T-helper 2 cell treated with Interferon-gamma antibody and Interleukin-4, amounts not matched to agents 100 ng/mL and 5 ng/mL, for 36 hours (primary cell): ENCODE results near the gene ALG14. TPM values are rescaled to one million over a fixed set of nuclear protein-coding genes. Genes with fewer than 3 reads are reported as not detected.
"Not testable (repeated sequence)": the region's sequence is repeated elsewhere in the genome, so short reads cannot be mapped to it uniquely, and the experiment has no call there.

Source experiments
- intact Hi-C: fragments of 100-400 bp; cut with micrococcal nuclease; formaldehyde crosslinking; loops from one replicate; pipeline ENCODE4 v1.15.1; 2023
- total RNA-seq: library from RNA; stranded (reverse); gene quantifications from 2 replicates; pipeline ENCODE4 v1.2.3, GENCODE V29; 2022

Gene ALG14
- total RNA-seq, 1 donor from 2014 or later = 3.0 TPM

GRCh38 chr1:95013950-95014574, 58.7 kb downstream of the ALG14 start:
- intact Hi-C loops = no loop called here

GRCh38 chr1:95012389-95012788, 60.4 kb downstream of the ALG14 start:
- intact Hi-C loops = no loop called here

- intact Hi-C loops = no loop called here
Observed at GRCh38 chr1:95010158-95010557, 62.6 kb downstream of the ALG14 start.

GRCh38 chr1:95007687-95008086, 65.1 kb downstream of the ALG14 start:
- intact Hi-C loops = no loop called here

GRCh38 chr1:95006681-95007080, 66.1 kb downstream of the ALG14 start:
- intact Hi-C loops = no loop called here

- intact Hi-C loops = no loop called here
Observed at GRCh38 chr1:95005584-95005983, 67.2 kb downstream of the ALG14 start.

- intact Hi-C loops = no loop called here
Observed at GRCh38 chr1:95004013-95004412, 68.7 kb downstream of the ALG14 start.

- intact Hi-C loops = no loop called here
Observed at GRCh38 chr1:95003433-95003738, 69.4 kb downstream of the ALG14 start.

GRCh38 chr1:95002540-95003432, 70.0 kb downstream of the ALG14 start:
- intact Hi-C loops = no loop called here

GRCh38 chr1:95002164-95002539, 70.6 kb downstream of the ALG14 start:
- intact Hi-C loops = no loop called here

- intact Hi-C loops = no loop called here
Observed at GRCh38 chr1:94999456-95000131, 73.2 kb downstream of the ALG14 start.

GRCh38 chr1:94998748-94999147, 74.0 kb downstream of the ALG14 start:
- intact Hi-C loops = no loop called here

GRCh38 chr1:94998114-94998513, 74.6 kb downstream of the ALG14 start:
- intact Hi-C loops = no loop called here

GRCh38 chr1:94995536-94995935, 77.2 kb downstream of the ALG14 start:
- intact Hi-C loops = not testable (repeated sequence)

GRCh38 chr1:94994805-94995204, 77.9 kb downstream of the ALG14 start:
- intact Hi-C loops = no loop called here

- intact Hi-C loops = no loop called here
Observed at GRCh38 chr1:94993931-94994645, 78.7 kb downstream of the ALG14 start.

- intact Hi-C loops = no loop called here
Observed at GRCh38 chr1:94992863-94993563, 79.7 kb downstream of the ALG14 start.

- intact Hi-C loops = no loop called here
Observed at GRCh38 chr1:94992161-94992560, 80.6 kb downstream of the ALG14 start.

- intact Hi-C loops = no loop called here
Observed at GRCh38 chr1:94989911-94990473, 82.8 kb downstream of the ALG14 start.

GRCh38 chr1:94989398-94989797, 83.4 kb downstream of the ALG14 start:
- intact Hi-C loops = no loop called here

- intact Hi-C loops = no loop called here
Observed at GRCh38 chr1:94988356-94988755, 84.4 kb downstream of the ALG14 start.
